B cell (primary cell): ENCODE data around the gene STK16.
"Not testable (repeated sequence)": the region's sequence is repeated elsewhere in the genome, so short reads cannot be mapped to it uniquely, and the experiment has no call there.

ENCODE experiments used
- CTCF ChIP-seq: fragments of 200-600 bp; IDR thresholded peaks from one replicate; pipeline ENCODE4 v1.8.0; 2022; ENCODE audit warnings: antibody characterized with exemption, mild to moderate bottlenecking
- EZH2 ChIP-seq: IDR thresholded peaks from 2 replicates; pipeline ENCODE4 v1.6.1; 2012; ENCODE audit warnings: borderline replicate concordance, low read depth, mild to moderate bottlenecking, moderate library complexity, low read length; ENCODE audit not compliant: insufficient read depth, poor library complexity, severe bottlenecking

- TF ChIP-seq CTCF, EZH2: not testable (repeated sequence)
These were observed 43.9 kb upstream of the STK16 start for GRCh38 chr2:219201331-219201730.
